Stimulated activated CD4-positive, alpha-beta T cell treated with anti-CD3 and anti-CD28 coated beads, Interleukin-2, amount 100 ng/mL, for 24 hours (primary cell): ENCODE data around the gene SV2B.

ENCODE experiments used
- DNase-seq, 2 donors: peaks; one replicate each; pipeline ENCODE4 v3.0.0-alpha.2; 2020

The SV2B gene

GRCh38 chr15:91199511-91199910, 99.5 kb downstream of the SV2B start:
- no peak for DNase-seq

- DNase-seq: no peak
These were observed 100.2 kb downstream of the SV2B start for GRCh38 chr15:91200101-91200754.

GRCh38 chr15:91202510-91203102, 102.5 kb downstream of the SV2B start:
- no peak for DNase-seq

GRCh38 chr15:91203619-91204203, 103.7 kb downstream of the SV2B start:
- DNase-seq: no peak

- DNase-seq: no peak
These were observed 108.3 kb downstream of the SV2B start for GRCh38 chr15:91208371-91208770.

- DNase-seq: no peak
These were observed 109.3 kb downstream of the SV2B start for GRCh38 chr15:91209318-91209717.

GRCh38 chr15:91209726-91210125, 109.7 kb downstream of the SV2B start:
- no peak for DNase-seq

- DNase-seq: no peak
These were observed 114.9 kb downstream of the SV2B start for GRCh38 chr15:91214675-91215590.

- no peak for DNase-seq
These were observed 115.9 kb downstream of the SV2B start for GRCh38 chr15:91216000-91216399.

GRCh38 chr15:91219206-91219605, 119.1 kb downstream of the SV2B start:
- DNase-seq: no peak

GRCh38 chr15:91222052-91222451, 122.0 kb downstream of the SV2B start:
- DNase-seq: no peak

- no peak for DNase-seq
These were observed 123.8 kb downstream of the SV2B start for GRCh38 chr15:91223863-91224262.

- DNase-seq: no peak
These were observed 124.8 kb downstream of the SV2B start for GRCh38 chr15:91224755-91225380.

- DNase-seq: no peak
These were observed 125.7 kb downstream of the SV2B start for GRCh38 chr15:91225741-91226140.

GRCh38 chr15:91227117-91227516, 127.1 kb downstream of the SV2B start:
- DNase-seq: no peak

GRCh38 chr15:91227766-91228165, 127.7 kb downstream of the SV2B start:
- DNase-seq: no peak

- DNase-seq: no peak
These were observed 128.3 kb downstream of the SV2B start for GRCh38 chr15:91228383-91228782.

- DNase-seq: no peak
These were observed 128.8 kb downstream of the SV2B start for GRCh38 chr15:91228890-91229289.

- DNase-seq: no peak
These were observed 131.6 kb downstream of the SV2B start for GRCh38 chr15:91231703-91232102.

GRCh38 chr15:91234759-91235158, 134.7 kb downstream of the SV2B start:
- DNase-seq: no peak

- DNase-seq: no peak
These were observed 135.3 kb downstream of the SV2B start for GRCh38 chr15:91235376-91235775.

GRCh38 chr15:91237445-91237844, 137.4 kb downstream of the SV2B start:
- DNase-seq: no peak
